ENCODE measurements around the gene MRPL11.
A peak's percentile ranks its signal among the peaks of the same experiment; 100 is the strongest.
"Not testable (repeated sequence)": the region's sequence is repeated elsewhere in the genome, so short reads cannot be mapped to it uniquely, and the experiment has no call there.

MRPL11 gene

DNA sequence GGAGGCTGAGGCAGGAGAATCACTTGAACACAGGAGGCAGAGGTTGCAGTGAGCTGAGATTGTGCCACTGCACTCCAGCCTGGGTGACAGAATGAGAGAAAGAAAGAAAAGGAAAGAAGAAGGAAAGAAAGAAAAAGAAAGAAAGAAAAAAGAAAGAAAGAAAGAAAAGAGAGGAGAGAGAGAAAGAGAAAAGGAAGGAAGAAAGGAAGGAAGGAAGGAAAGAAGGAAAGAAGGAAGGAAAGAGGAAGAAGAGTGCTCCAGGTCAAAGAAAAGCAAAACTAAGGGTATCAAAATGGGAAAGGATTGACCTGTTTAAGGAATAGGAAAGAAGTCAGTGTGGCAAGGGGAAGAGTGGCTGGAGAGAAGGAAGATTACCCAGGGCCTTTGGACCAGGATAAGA, 7.4 kb downstream of the MRPL11 start:
- not testable (repeated sequence) for DNase-seq (ENCODE audit: low spot score)

GRCh38 chr11:66429983-66430602, 8.6 kb downstream of the MRPL11 start:
- peak; percentile 63 for DNase-seq (ENCODE audit: low spot score)

DNA sequence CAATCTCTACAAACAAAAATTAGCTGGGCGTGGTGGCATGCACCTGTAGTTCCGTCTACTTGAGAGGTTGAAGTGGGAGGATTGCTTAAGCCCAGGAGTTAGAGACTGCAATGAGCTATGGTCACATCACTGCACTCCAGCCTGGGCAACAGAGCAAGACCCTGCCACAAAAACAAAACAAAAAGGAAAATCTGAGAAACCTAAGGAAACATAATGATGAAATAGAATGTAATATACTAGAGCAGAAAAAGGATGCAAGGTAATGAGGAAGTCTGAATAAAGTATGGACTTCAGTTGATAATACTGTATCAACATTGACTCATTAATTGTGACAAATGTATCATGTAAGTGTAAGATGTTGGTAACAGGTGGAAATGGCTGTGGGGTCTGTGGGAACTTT, 9.7 kb downstream of the MRPL11 start:
- DNase-seq (ENCODE audit: low spot score): no peak

DNA sequence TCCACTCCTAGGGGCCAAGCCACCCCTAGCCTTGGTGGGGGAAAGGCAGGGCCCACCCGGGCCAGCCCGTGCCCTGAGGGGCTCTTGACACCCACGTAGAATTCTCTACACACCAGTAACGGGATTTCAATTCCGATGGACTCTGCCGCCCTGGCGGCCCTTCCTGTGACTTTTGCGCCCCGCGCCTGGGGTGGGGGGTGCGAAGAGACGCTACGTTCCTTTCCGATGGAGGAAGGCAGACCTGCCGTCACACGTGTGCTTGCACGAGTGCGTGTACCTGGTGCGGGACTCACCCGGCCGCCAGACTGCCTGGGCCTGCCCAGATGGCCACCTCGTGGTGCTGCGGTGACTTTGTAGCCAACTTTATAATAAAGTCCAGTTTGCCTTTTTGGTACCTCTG, 12.3 kb downstream of the MRPL11 start:
- no peak for DNase-seq (ENCODE audit: low spot score)

- peak; percentile 82 for DNase-seq (ENCODE audit: low spot score)
Measured at GRCh38 chr11:66421492-66422205, 17.0 kb downstream of the MRPL11 start.

GRCh38 chr11:66420671-66421476, 17.8 kb downstream of the MRPL11 start, which contains the start of gene NPAS4:
Gene NPAS4, plus strand, starts transcription at chr11:66421035. Its CDS starts 145 bp downstream, at chr11:66421180.
- no peak for DNase-seq (ENCODE audit: low spot score)

- DNase-seq (ENCODE audit: low spot score): no peak
Measured at GRCh38 chr11:66419825-66420224, 18.8 kb downstream of the MRPL11 start.

GRCh38 chr11:66418986-66419308, 19.7 kb downstream of the MRPL11 start:
- DNase-seq (ENCODE audit: low spot score): no peak

DNA sequence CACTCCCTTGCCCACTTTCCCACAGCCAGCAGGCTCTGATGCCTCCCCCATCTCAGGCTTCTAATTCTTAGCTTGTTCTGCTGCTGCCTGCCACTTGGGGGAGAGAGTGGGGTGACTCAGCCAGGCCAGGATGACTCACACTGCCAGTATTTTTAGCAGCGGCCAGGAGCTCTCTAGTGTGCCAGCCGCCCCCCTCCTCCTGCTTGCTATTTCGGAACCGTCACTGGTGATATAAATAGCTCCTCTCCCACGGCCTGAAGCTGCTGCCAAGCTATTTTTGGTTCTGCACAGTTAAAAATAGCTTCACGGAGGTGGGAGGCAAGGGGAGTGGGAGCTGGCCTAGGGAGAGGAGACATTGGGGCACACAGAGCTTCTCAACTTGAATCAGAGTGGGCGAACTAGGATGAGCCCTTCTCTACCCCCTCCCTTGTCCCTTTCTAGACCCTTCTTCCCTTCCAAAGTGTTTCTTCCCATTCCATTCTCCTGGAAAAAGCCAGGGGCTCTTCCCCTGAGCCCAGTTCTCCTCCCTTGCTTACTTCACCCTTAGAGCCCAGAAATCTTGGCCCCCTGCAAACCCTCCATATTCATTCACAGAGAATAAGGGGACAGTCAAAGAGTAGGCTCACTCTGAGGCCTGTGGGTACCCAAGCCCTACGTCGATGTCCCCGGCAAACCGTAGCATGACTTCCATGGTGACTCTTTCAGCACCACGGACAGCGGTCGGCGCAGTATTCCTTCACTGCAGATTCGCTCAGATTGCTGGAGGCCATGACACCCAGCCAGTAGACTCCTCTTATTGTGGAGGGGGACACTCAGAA, 20.3 kb downstream of the MRPL11 start:
- peak; percentile 91 for DNase-seq (ENCODE audit: low spot score)

GRCh38 chr11:66417000-66417399, 21.6 kb downstream of the MRPL11 start:
- DNase-seq (ENCODE audit: low spot score): no peak

- no peak for DNase-seq (ENCODE audit: low spot score)
Measured at GRCh38 chr11:66415423-66415822, 23.2 kb downstream of the MRPL11 start.

DNA sequence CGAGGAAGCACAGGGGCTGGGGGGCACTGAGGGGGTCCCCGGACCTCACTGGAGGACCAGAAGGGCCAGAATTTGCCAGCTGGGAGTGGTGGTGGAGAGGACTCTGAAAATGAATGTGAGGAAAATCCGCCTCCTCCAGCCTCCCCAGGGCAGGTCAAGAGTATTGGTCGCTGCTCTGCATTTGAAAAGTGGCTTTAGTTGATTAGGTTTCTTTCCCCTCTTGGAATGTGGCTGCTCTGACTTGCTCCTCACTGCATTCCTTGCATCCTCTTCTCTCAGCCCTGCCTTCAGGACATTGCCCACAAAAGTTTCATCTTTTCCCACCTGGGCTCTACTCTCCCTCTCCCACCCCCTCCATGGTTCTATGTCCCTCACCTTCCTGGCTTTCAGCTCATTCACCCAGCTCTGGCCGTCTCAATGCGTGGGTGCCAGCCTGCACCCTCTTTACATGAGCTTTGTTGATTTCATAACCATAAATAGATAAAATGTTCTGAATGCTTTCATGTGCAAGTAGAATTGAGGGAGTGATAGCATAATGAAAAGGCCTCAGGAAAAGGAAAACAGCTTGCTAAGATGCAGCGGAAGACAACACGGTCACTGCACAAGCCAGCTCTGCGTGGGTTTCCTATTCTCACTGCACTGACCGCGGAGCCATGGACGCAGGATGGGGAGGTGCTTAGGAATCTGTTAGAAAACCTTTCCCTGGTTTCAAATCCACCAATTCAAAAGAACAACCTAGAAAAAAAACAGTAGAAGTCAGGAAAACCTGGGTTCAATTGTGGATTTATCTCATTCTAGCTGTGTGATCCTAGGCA, 24.3 kb downstream of the MRPL11 start:
- no peak for DNase-seq (ENCODE audit: low spot score)

DNA sequence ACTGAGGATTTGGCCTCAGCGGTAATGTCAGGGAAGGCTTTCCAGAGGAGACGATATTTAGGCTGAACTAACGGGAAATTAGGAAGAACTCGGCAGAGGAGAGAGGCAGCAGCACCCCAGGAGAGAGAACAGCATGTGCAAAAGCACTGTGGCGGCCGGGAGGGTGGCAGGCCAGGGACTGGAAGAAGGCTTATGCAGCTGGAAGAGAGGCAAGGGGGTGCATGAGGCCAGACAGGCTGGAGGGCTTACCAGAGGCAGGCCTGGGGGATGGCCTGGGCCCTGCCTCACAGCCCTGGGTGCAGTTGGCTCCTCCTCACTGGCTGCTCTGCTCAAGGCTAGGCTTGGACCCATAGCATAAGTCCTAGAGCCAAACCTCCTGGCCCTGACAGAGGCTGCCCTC, 25.5 kb downstream of the MRPL11 start:
- no peak for DNase-seq (ENCODE audit: low spot score)

DNA sequence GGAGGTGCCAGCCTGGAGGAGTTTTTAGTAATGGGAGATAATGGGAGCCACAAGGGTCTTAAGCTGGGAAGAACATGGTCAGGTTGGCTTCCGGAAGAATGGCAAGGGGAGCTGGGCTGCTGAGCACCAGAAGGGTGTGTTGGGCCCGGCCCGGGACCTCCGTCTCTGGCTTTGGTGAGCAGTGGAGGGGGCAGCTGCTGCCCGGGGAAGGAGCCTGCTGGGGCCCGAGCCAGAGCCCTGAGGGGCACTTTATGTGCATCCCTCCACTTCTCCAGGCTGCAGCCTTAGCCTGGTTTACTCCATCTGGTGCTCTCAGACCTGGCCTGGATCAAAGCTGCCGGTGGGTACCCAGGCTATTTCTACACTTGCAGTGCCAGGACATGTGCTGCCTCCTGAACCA, 26.5 kb downstream of the MRPL11 start:
- no peak for DNase-seq (ENCODE audit: low spot score)

DNA sequence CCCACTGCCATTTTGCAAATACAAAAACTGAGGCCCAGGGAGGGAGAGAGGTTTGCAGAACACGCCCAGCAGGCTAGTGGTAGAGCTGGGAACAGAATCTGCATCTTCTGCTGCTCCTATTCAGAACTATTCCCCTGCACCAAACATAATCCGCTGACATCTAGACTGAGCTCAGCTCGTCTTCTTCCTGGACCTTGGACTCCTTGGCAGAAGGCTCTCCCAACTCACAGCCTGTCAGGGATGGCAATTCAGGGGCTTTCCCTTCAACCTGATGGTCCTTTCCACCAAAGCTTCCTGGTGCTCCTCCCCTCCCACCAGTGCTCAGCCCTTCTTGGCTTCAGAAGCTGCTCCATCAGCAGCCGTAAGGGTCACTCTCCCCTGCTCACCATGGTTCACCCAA, 27.3 kb downstream of the MRPL11 start:
- no peak for DNase-seq (ENCODE audit: low spot score)

DNA sequence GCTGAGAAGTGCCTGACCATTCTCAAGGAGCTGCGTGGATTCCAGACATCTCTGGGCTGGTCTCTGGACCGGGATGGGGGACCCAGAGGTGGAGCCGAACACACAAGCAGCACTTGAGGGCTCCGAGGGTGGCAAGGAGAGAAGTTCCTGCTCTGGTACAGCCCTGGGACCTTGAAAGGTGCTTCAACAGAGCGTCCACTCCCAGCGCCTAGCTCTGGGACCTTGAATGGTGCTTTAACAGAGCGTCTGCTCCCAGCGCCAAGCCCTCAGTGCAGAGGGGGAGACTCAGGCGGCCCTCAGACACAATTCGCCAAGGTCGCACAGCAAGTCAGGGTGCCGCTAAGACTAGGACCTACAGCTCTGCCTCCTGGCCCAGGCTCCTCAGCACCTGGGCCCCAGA, 28.5 kb downstream of the MRPL11 start:
- no peak for DNase-seq (ENCODE audit: low spot score)

DNA sequence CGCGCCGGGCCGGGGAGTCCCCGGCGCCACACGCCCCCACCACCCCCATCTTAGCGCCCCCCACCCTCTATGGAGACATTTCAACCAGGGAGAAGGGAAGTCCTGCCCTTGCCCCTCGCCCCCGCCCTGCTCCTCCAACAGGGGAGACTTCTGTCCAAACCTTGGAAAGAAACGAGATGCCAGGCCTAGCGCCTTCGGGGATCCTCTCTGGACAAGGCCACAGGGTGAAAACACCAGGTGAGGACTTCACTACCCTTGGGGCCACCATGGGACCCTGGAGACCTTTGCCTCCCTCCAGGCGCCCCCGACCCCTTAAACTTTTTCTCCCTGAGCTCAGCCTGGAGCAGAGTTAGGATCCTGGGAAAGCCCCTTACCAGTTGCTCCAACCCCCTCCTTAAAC, 29.4 kb downstream of the MRPL11 start:
- no peak for DNase-seq (ENCODE audit: low spot score)

DNA sequence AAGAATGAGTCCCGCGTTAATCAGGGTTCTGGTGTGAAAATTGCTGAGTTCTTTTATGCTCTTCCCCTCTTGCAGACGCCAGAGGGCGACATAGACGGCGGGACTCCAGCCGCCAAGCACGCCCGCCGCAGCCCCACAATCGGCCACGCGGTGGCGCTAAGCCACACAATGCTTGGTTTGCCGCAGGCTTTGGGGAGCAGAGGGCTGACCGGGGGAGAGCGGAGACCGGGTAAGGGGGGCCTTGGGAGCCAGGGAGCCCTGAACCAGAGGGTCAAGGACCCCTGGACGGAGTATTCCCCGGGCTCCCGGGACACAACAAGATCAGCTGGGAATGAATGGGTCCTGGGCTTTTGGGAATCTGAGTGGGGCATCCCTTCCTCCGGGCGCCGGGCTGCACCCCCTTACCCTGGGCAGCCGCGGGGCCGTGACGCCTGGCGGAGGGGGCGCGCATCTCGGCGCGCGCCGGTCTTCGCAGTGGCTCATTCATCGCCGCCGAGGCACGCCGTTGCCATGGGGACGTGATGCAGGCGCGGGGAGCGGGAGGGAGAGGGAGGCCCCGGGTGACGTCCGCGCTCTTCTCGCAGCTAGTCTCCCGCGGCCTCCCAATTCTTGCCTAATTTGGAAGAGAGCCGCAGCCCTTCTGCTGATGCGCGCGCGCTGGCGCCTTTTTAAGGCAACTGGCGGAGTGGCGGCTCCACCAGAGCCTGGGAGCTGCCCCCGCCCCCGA, 30.0 kb downstream of the MRPL11 start:
- peak; percentile 81 for DNase-seq (ENCODE audit: low spot score)

- DNase-seq (ENCODE audit: low spot score): no peak
Measured at GRCh38 chr11:66407651-66408050, 31.0 kb downstream of the MRPL11 start.

- no peak for DNase-seq (ENCODE audit: low spot score)
Measured at GRCh38 chr11:66393954-66394353, 44.7 kb downstream of the MRPL11 start.

DNA sequence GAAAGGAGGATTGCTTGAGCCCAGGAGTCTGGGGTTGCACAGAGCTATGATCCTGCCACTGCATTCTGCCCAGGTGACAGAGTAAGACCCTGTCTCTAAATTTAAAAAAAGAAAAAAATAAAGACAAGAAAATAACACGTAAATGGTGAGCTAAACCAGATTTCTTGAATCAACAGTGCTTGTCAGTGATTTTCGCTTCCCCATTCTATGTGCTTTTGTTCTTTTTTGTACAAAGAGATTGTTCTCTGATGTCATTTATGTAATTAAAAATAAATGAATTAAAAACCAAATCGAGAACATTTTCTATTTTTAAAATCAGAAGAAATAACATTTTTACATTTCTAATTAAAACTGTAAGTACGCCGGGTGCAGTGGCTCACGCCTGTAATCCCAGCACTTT, 47.3 kb downstream of the MRPL11 start:
- DNase-seq (ENCODE audit: low spot score): no peak
